SK-N-SH (cell line): ENCODE measurements around the gene MAD1L1.

Experiments used
- EP300 ChIP-seq, 2 experiments: IDR thresholded peaks; 2 replicates each; pipeline versions ENCODE4 v1.4.0 to v1.6.1; 2012; ENCODE audit warnings: borderline replicate concordance in 1 of 2, low read depth in 1 of 2, low read length in 1 of 2
- FOXM1 ChIP-seq: IDR thresholded peaks from 2 replicates; pipeline ENCODE4 v1.4.0; 2012; ENCODE audit warnings: low read depth, mild to moderate bottlenecking
- GABPA ChIP-seq: IDR thresholded peaks from 2 replicates; pipeline ENCODE4 v1.4.0; 2012; ENCODE audit warnings: low read depth, mild to moderate bottlenecking
- MXI1 ChIP-seq: IDR thresholded peaks from 2 replicates; pipeline ENCODE4 v1.6.1; 2012; ENCODE audit warnings: mild to moderate bottlenecking, low read depth, low read length, improper control_type of control experiment
- NFIC ChIP-seq: IDR thresholded peaks from 2 replicates; pipeline ENCODE4 v1.4.0; 2012; ENCODE audit warnings: borderline replicate concordance
- POLR2AphosphoS5 ChIP-seq: IDR thresholded peaks from 2 replicates; pipeline ENCODE4 v1.6.1; 2012; ENCODE audit warnings: low read depth, low read length
- RCOR1 ChIP-seq: fragments of 150-350 bp; IDR thresholded peaks from 2 replicates; pipeline ENCODE4 v1.6.1; 2017; ENCODE audit warnings: antibody characterized with exemption, low read length
- RXRA ChIP-seq: IDR thresholded peaks from 2 replicates; pipeline ENCODE4 v1.4.0; 2012; ENCODE audit warnings: low read depth, mild to moderate bottlenecking, borderline replicate concordance
- TAF1 ChIP-seq: IDR thresholded peaks from 2 replicates; pipeline ENCODE4 v1.6.1; 2012; ENCODE audit warnings: low read depth, mild to moderate bottlenecking, low read length, moderate library complexity, borderline replicate concordance
- TF ChIP-seq, protein P1 (sequence below): fragments of 200-600 bp; sonication (generic); IDR thresholded peaks from 2 replicates; pipeline ENCODE4 v1.6.1; 2017; ENCODE audit warnings: antibody characterized with exemption, mild to moderate bottlenecking, moderate library complexity
- TF ChIP-seq, protein P2 (sequence below): IDR thresholded peaks from 2 replicates; pipeline ENCODE4 v1.4.0; 2012; ENCODE audit warnings: low read depth

DNA sequence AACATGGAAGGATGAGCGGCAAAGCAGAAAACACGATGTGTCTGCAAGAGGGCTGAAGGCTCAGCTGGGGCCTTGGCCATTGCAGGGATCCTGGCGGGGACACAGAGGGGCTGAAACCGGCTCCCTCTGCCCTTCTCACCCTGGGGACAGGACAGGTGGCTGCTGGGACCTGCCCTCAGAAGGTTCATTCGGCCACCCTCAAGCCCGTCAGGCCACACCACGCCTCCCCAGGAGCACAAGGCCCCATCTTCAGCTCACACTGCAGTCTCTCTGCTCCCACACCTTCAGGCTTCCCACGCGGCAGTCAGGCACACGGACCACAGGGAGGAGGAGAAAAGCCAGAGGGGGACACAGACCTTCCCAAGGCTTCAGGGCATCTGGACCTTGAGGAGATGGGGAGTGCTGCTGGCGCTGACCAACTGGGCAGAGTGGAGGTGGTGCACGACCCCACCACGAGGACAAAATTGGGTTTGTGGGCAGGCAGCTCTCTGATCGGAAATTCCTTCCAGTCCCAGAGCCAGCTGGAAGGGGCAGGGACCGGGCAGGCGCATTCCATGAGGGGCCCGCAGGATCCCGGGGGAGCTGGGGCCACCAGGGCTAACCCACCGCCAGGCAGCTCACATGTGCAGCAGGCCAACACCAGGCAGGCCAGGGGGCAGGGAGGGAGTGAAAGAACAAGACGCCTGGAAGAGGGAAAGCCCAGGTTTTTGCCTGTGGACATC, 104.0 kb downstream of the MAD1L1 start:
- TF ChIP-seq, protein P1, sequence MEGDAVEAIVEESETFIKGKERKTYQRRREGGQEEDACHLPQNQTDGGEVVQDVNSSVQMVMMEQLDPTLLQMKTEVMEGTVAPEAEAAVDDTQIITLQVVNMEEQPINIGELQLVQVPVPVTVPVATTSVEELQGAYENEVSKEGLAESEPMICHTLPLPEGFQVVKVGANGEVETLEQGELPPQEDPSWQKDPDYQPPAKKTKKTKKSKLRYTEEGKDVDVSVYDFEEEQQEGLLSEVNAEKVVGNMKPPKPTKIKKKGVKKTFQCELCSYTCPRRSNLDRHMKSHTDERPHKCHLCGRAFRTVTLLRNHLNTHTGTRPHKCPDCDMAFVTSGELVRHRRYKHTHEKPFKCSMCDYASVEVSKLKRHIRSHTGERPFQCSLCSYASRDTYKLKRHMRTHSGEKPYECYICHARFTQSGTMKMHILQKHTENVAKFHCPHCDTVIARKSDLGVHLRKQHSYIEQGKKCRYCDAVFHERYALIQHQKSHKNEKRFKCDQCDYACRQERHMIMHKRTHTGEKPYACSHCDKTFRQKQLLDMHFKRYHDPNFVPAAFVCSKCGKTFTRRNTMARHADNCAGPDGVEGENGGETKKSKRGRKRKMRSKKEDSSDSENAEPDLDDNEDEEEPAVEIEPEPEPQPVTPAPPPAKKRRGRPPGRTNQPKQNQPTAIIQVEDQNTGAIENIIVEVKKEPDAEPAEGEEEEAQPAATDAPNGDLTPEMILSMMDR: no peak
- TF ChIP-seq MXI1 (no peak), FOXM1 (no peak), TAF1 (no peak), RCOR1 (no peak), RXRA (no peak), EP300 (IDR thresholded peaks at IDR 0.05; ENCODE audit: borderline replicate concordance in 1 of 2, low read depth in 1 of 2, low read length in 1 of 2) (no peak), GABPA (no peak), POLR2AphosphoS5 (no peak), NFIC (no peak)
- TF ChIP-seq, protein P2, sequence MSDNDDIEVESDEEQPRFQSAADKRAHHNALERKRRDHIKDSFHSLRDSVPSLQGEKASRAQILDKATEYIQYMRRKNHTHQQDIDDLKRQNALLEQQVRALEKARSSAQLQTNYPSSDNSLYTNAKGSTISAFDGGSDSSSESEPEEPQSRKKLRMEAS: no peak
